HG02885 (cell line): ENCODE measurements around the gene SLC22A17.
"Not testable (repeated sequence)": the region's sequence is repeated elsewhere in the genome, so short reads cannot be mapped to it uniquely, and the experiment has no call there.

Experiments
- ATAC-seq: cut with Tn5 transposase; IDR thresholded peaks from one replicate; pipeline ENCODE4 v1.9.1; 2021; ENCODE audit warnings: mild to moderate bottlenecking; ENCODE audit not compliant: unreplicated experiment, poor library complexity

The SLC22A17 gene

GRCh38 chr14:23347406-23348296 is 5.0 kb downstream of the SLC22A17 start:
- ATAC-seq: no peak

GRCh38 chr14:23346693-23347405 is 5.8 kb downstream of the SLC22A17 start:
- no peak for ATAC-seq

GRCh38 chr14:23345987-23346692 is 6.5 kb downstream of the SLC22A17 start:
- ATAC-seq: no peak

- ATAC-seq: no peak
Observed at GRCh38 chr14:23344481-23344880, 8.2 kb downstream of the SLC22A17 start.

- ATAC-seq: no peak
Observed at GRCh38 chr14:23339506-23340268, 13.0 kb downstream of the SLC22A17 start.

- no peak for ATAC-seq
Observed at GRCh38 chr14:23335623-23336022, 17.1 kb downstream of the SLC22A17 start.

- peak; percentile 50 for ATAC-seq
Observed at GRCh38 chr14:23327947-23328744, 24.5 kb downstream of the SLC22A17 start.

GRCh38 chr14:23326491-23327332 is 26.0 kb downstream of the SLC22A17 start:
- no peak for ATAC-seq

- ATAC-seq: not testable (repeated sequence)
Observed at GRCh38 chr14:23325746-23326145, 26.9 kb downstream of the SLC22A17 start.

GRCh38 chr14:23324993-23325392 is 27.7 kb downstream of the SLC22A17 start:
- no peak for ATAC-seq

GRCh38 chr14:23324455-23324846 is 28.2 kb downstream of the SLC22A17 start:
- ATAC-seq: no peak

- no peak for ATAC-seq
Observed at GRCh38 chr14:23323838-23324454, 28.7 kb downstream of the SLC22A17 start.

GRCh38 chr14:23322568-23323517 is 29.8 kb downstream of the SLC22A17 start:
- ATAC-seq: no peak

- ATAC-seq: peak; percentile 10
Observed at GRCh38 chr14:23321572-23322547, 30.8 kb downstream of the SLC22A17 start.

- ATAC-seq: peak; percentile 88
Observed at GRCh38 chr14:23320584-23321571, 31.8 kb downstream of the SLC22A17 start, which contains the start of gene PABPN1. TSS of gene PABPN1 (plus strand) at chr14:23321457. CDS start at chr14:23321470, 13 bp downstream.
